K562 (cell line): Measurements from ENCODE around the gene NBPF12.
"Not testable (repeated sequence)": the region's sequence is repeated elsewhere in the genome, so short reads cannot be mapped to it uniquely, and the experiment has no call there.

ENCODE experiments used
- MYNN ChIP-seq, 2 experiments: sonication (generic); formaldehyde crosslinking in 1 of 2; IDR thresholded peaks; 2 replicates each; pipeline versions ENCODE4 v1.5.0 to v1.6.1; 2016 to 2020; ENCODE audit warnings: antibody characterized with exemption in 1 of 2, missing genetic modification reagents in 1 of 2
- RBM39 ChIP-seq: fragments of 200-400 bp; formaldehyde crosslinking; optimal IDR thresholded peaks from 2 replicates; pipeline ENCODE3; 2018; ENCODE audit warnings: low read depth, low read length
- SIN3A ChIP-seq, 2 experiments: fragments of 150-350 bp in 1 of 2; IDR thresholded peaks; 2 replicates each; pipeline ENCODE4 v1.6.1; 2011 to 2016; ENCODE audit warnings: borderline replicate concordance in 2 of 2, low read depth in 2 of 2, low read length in 2 of 2, mild to moderate bottlenecking in 2 of 2, moderate library complexity in 2 of 2; ENCODE audit not compliant: control insufficient read depth in 1 of 2
- SREBF1 ChIP-seq: fragments of 150-350 bp; IDR thresholded peaks from 2 replicates; pipeline ENCODE4 v1.6.1; 2014; ENCODE audit warnings: antibody characterized with exemption, low read depth, low read length, borderline replicate concordance
- TEAD4 ChIP-seq, 2 experiments: sonication (generic) in 1 of 2; formaldehyde crosslinking in 1 of 2; IDR thresholded peaks; 2 replicates each; pipeline versions ENCODE4 v1.6.1 to v1.8.0; 2012 to 2022; ENCODE audit warnings: borderline replicate concordance in 1 of 2, inconsistent platforms in 1 of 2, low read length in 1 of 2, mild to moderate bottlenecking in 1 of 2, missing genetic modification reagents in 1 of 2

DNA sequence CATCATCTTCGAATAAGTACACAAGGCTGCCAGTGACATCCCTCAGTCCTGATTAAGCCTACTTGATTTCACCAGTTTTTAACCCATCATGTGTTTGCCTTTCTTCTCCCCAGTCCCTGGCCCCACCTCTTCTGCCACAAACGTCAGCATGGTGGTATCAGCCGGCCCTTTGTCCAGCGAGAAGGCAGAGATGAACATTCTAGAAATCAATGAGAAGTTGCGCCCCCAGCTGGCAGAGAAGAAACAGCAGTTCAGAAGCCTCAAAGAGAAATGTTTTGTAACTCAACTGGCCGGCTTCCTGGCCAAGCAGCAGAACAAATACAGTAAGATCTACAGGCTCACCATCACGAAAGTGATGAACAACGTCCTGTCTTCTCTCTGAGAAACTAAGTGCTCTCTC, 28.2 kb downstream of the NBPF12 start:
- not testable (repeated sequence) for TF ChIP-seq RBM39; MYNN (IDR thresholded peaks at IDR 0.05); MYNN (CRISPR knock-in tag; IDR thresholded peaks at IDR 0.05); SIN3A (IDR thresholded peaks at IDR 0.05; ENCODE audit: borderline replicate concordance in 2 of 2, control insufficient read depth in 1 of 2, low read depth in 2 of 2, low read length in 2 of 2); SREBF1; TEAD4 (IDR thresholded peaks at IDR 0.05; ENCODE audit: low read length); TEAD4 (CRISPR knock-in tag; IDR thresholded peaks at IDR 0.05; ENCODE audit: borderline replicate concordance)
